Glomerular visceral epithelial cell (primary cell): Measurements from ENCODE around the gene TMEM43.

Experiments used
- DNase-seq: peaks from one replicate; pipeline ENCODE4 v3.0.0-alpha.2; 2016; ENCODE audit errors: extremely low spot score

Gene TMEM43

GRCh38 chr3:14151471-14152083, 26.7 kb downstream of the TMEM43 start:
- DNase-seq, result no peak

- DNase-seq, result no peak
These were observed 27.5 kb downstream of the TMEM43 start for GRCh38 chr3:14152233-14152962.

- no peak for DNase-seq
These were observed 28.1 kb downstream of the TMEM43 start for GRCh38 chr3:14152963-14153355.

- no peak for DNase-seq
These were observed 28.8 kb downstream of the TMEM43 start for GRCh38 chr3:14153663-14154062.

- DNase-seq, result no peak
These were observed 29.4 kb downstream of the TMEM43 start for GRCh38 chr3:14154276-14154675.

- DNase-seq, result no peak
These were observed 30.1 kb downstream of the TMEM43 start for GRCh38 chr3:14154895-14155440.

GRCh38 chr3:14156201-14156600, 31.3 kb downstream of the TMEM43 start:
- no peak for DNase-seq

- DNase-seq, result no peak
These were observed 32.1 kb downstream of the TMEM43 start for GRCh38 chr3:14156843-14157561.

- no peak for DNase-seq
These were observed 33.1 kb downstream of the TMEM43 start for GRCh38 chr3:14157951-14158350.

- no peak for DNase-seq
These were observed 33.5 kb downstream of the TMEM43 start for GRCh38 chr3:14158370-14158769.

- DNase-seq, result no peak
These were observed 34.6 kb downstream of the TMEM43 start for GRCh38 chr3:14159426-14159825.

GRCh38 chr3:14161282-14161681, 36.4 kb downstream of the TMEM43 start:
- DNase-seq, result no peak

GRCh38 chr3:14162178-14162577, 37.3 kb downstream of the TMEM43 start:
- DNase-seq, result no peak

GRCh38 chr3:14166877-14167603, 42.2 kb downstream of the TMEM43 start:
- no peak for DNase-seq

- no peak for DNase-seq
These were observed 44.6 kb downstream of the TMEM43 start for GRCh38 chr3:14169435-14169834.

GRCh38 chr3:14169871-14170270, 45.0 kb downstream of the TMEM43 start:
- no peak for DNase-seq

- no peak for DNase-seq
These were observed 45.8 kb downstream of the TMEM43 start for GRCh38 chr3:14170531-14171159.

- no peak for DNase-seq
These were observed 47.6 kb downstream of the TMEM43 start for GRCh38 chr3:14172496-14172895.

GRCh38 chr3:14174483-14174882, 49.6 kb downstream of the TMEM43 start:
- DNase-seq, result no peak

GRCh38 chr3:14175383-14176037, 50.7 kb downstream of the TMEM43 start:
- DNase-seq, result peak; percentile 40
